OCI-LY7 (cell line): ENCODE results near the gene VPS54. TPM values are rescaled to one million over a fixed set of nuclear protein-coding genes. Genes with fewer than 3 reads are reported as not detected.

Experiments used
- BruUV-seq: library from RNA; stranded (reverse); fragments of 400-500 nt; replicated peaks from 2 replicates; lab custom pipeline; 2021; lab: Mats Ljungman, UMichigan
- CTCF ChIA-PET: fragments of 300-600 bp; sonication (Branson Sonifier 250); formaldehyde crosslinking; loops from one replicate; lab custom pipeline; 2022; ENCODE audit warnings: antibody characterized with exemption; ENCODE audit not compliant: unreplicated experiment; lab: Charles Lee
- POLR2A ChIA-PET: fragments of 300-600 bp; sonication (Branson Sonifier 250); formaldehyde crosslinking; loops from one replicate; lab custom pipeline; 2022; ENCODE audit warnings: antibody characterized with exemption; lab: Charles Lee
- DNase-seq: peaks from one replicate; pipeline ENCODE4 v3.0.0-alpha.2; 2015; ENCODE audit warnings: low spot score
- H2AFZ ChIP-seq: fragments of 200-600 bp; sonication (generic), shearing (Covaris generic); 2 replicates; pipeline ENCODE4 v1.6.1; 2014; ENCODE audit warnings: mild to moderate bottlenecking, antibody characterized with exemption, low read length, moderate library complexity
- H3K27ac ChIP-seq: fragments of 200-600 bp; sonication (generic); 2 replicates; pipeline ENCODE4 v1.5.1; 2014; ENCODE audit warnings: mixed run types, low read depth, mild to moderate bottlenecking, moderate library complexity, low read length, inconsistent platforms; ENCODE audit not compliant: poor library complexity, severe bottlenecking
- H3K36me3 ChIP-seq: fragments of 200-600 bp; sonication (generic); 2 replicates; pipeline ENCODE4 v1.6.1; 2014; ENCODE audit warnings: mild to moderate bottlenecking, antibody characterized with exemption, low read length, moderate library complexity, mixed read lengths; ENCODE audit not compliant: insufficient read depth
- H3K4me1 ChIP-seq: fragments of 200-600 bp; sonication (generic); 2 replicates; pipeline ENCODE4 v1.5.1; 2014; ENCODE audit warnings: mild to moderate bottlenecking, low read length; ENCODE audit not compliant: insufficient read depth, poor library complexity, severe bottlenecking
- H3K4me2 ChIP-seq: fragments of 200-600 bp; sonication (generic); 2 replicates; pipeline ENCODE4 v1.6.1; 2014; ENCODE audit warnings: mild to moderate bottlenecking, low read length
- H3K4me3 ChIP-seq: fragments of 200-600 bp; sonication (generic); 2 replicates; pipeline ENCODE4 v1.5.1; 2014; ENCODE audit warnings: mild to moderate bottlenecking, low read depth, low read length; ENCODE audit not compliant: poor library complexity, severe bottlenecking
- H3K79me2 ChIP-seq: fragments of 200-600 bp; sonication (generic); 2 replicates; pipeline ENCODE4 v1.6.1; 2016; ENCODE audit warnings: low read depth, mild to moderate bottlenecking, low read length, moderate library complexity, mixed read lengths; ENCODE audit not compliant: insufficient read depth
- H3K9me2 ChIP-seq: fragments of 200-600 bp; sonication (generic); 2 replicates; pipeline ENCODE4 v1.6.1; 2016; ENCODE audit warnings: mild to moderate bottlenecking, low read length, mixed read lengths; ENCODE audit not compliant: insufficient read depth
- H3K9me3 ChIP-seq: fragments of 200-600 bp; sonication (generic); 2 replicates; pipeline ENCODE4 v1.6.1; 2014; ENCODE audit warnings: mild to moderate bottlenecking, mixed run types, low read length, mixed read lengths
- H4K20me1 ChIP-seq: fragments of 200-600 bp; sonication (generic); 2 replicates; pipeline ENCODE4 v1.6.1; 2014; ENCODE audit warnings: mild to moderate bottlenecking, antibody characterized with exemption, low read length, moderate library complexity, mixed read lengths; ENCODE audit not compliant: insufficient read depth
- CTCF ChIP-seq: fragments of 200-600 bp; sonication (generic); conservative IDR thresholded peaks from 2 replicates; pipeline ENCODE4 v1.5.1; 2014; ENCODE audit warnings: mild to moderate bottlenecking, antibody characterized with exemption, low read length, moderate library complexity, mixed read lengths
- EZH2phosphoT487 ChIP-seq: fragments of 200-600 bp; sonication (generic); IDR thresholded peaks from 2 replicates; pipeline ENCODE4 v1.6.1; 2018; ENCODE audit warnings: low read depth, borderline replicate concordance, mild to moderate bottlenecking, mixed run types, antibody characterized with exemption, low read length, moderate library complexity, mixed read lengths
- intact Hi-C: fragments of 100-400 bp; cut with micrococcal nuclease; formaldehyde crosslinking; loops from one replicate; pipeline ENCODE4 v1.10.0; 2022; ENCODE audit not compliant: unreplicated experiment
- total RNA-seq, 2 experiments: library from RNA; depleted of rRNA in 1 of 2; stranded (reverse); fragments of >200 nt in 1 of 2; shearing (Covaris generic) in 1 of 2; gene quantifications; 2 replicates each; pipeline ENCODE4 v1.2.3, GENCODE V29; 2014 to 2022

The VPS54 gene
- total RNA-seq, 2 experiments from 2014 or later, result 14.7 to 17.8 TPM

DNA sequence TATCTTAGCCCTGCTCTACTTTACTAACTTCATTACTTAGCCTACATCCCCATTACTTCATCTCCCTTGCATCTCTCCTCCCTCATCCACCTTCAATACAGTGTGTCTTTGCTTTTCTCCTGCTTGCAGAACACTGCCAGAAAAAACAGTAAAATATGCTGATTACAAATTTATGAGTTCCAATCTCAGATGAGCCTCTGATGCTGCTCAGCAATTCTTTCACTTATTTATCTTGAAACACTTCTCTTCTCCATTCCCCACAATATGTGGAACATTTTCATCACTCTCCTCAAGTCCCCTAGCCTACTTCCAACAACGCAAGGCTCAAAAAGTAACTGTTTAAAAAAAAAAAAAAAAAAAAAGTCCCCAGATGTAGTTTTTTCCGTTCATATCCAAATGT lies 7.1 kb downstream of the VPS54 start:
- H3K4me2 ChIP-seq, result no peak overlapping the region
- H3K36me3 ChIP-seq, result no peaks in the 10 kb centered on the region
- H3K9me2 ChIP-seq, result no peaks in the 10 kb centered on the region
- H4K20me1 ChIP-seq, result peaks cover 5% of the 10 kb centered on the region; the same call in 1 of the 2 replicates
- no peak for DNase-seq
- H3K9me3 ChIP-seq, result no peaks in the 10 kb centered on the region
- peaks cover under 1% of the 10 kb centered on the region for H3K4me1 ChIP-seq
- ChIA-PET CTCF (no interaction called here), POLR2A (no interaction called here)
- intact Hi-C loops, result loop anchor here (10.0 kb wide), 1 partner anchor 57 kb away; no protein-coding TSS in a partner anchor
- H3K79me2 ChIP-seq, result peaks cover 60% of the 10 kb centered on the region; the same call in 1 of the 2 replicates
- H3K27ac ChIP-seq, result no peak overlapping the region
- no TSS peak for BruUV-seq
- TF ChIP-seq CTCF (no peak), EZH2phosphoT487 (no peak)
- H3K4me3 ChIP-seq, result no peak overlapping the region
- H2AFZ ChIP-seq, result no peak overlapping the region

DNA sequence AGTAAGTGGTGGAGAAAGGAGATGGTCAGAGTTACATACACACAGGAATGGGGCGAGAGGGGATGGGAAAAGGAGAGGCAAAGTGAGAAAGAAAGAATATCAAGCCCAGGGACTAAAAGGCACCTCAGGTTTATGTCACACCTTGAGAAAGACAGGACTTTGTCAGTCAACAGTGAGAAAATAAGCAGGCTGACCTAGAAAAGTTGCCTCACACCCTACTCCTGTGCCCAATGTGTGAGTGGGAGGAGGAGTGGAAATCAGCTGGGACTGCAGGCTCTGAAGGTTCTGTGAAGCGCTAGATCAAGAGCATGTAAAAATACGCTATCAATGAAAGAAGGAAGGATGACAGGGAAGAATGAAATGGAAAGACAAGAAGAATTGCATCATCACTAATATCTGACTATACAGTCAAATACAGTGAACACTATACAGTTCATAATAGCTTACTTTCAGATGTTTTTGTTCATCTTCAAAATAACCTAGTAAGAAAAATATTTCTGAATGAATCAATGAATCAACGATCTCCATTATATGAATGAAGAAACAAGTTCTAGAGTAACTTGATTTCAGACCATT lies 10.7 kb downstream of the VPS54 start:
- BruUV-seq, result no TSS peak
- no peak overlapping the region for H2AFZ ChIP-seq
- no peak overlapping the region for H3K4me3 ChIP-seq
- H3K9me2 ChIP-seq, result no peaks in the 10 kb centered on the region
- no peak overlapping the region for H3K4me2 ChIP-seq
- CTCF ChIA-PET, result no interaction called here
- no peak for DNase-seq
- TF ChIP-seq EZH2phosphoT487, result no peak
- TF ChIP-seq CTCF, result no peak
- H3K27ac ChIP-seq, result no peak overlapping the region
- no peaks in the 10 kb centered on the region for H4K20me1 ChIP-seq
- H3K79me2 ChIP-seq, result peaks cover 32% of the 10 kb centered on the region; the same call in 1 of the 2 replicates
- H3K4me1 ChIP-seq, result no peaks in the 10 kb centered on the region
- intact Hi-C loops, result no loop called here
- H3K9me3 ChIP-seq, result no peaks in the 10 kb centered on the region
- H3K36me3 ChIP-seq, result peaks cover 5% of the 10 kb centered on the region
- POLR2A ChIA-PET, result interaction anchor here (0.6 kb wide), 1 partner anchor 60 kb away, joined by 3 read pairs; no protein-coding TSS in a partner anchor

GRCh38 chr2:64007924-64008323 lies 11.3 kb downstream of the VPS54 start:
- CTCF ChIA-PET, result no interaction called here
- POLR2A ChIA-PET, result interaction anchor here (0.6 kb wide), 2 partner anchors 59 to 116 kb away, joined by 3 read pairs; no protein-coding TSS in a partner anchor
- H3K36me3 ChIP-seq, result peaks cover 5% of the 10 kb centered on the region
- no peaks in the 10 kb centered on the region for H3K9me3 ChIP-seq
- H3K27ac ChIP-seq, result no peak overlapping the region
- H3K4me2 ChIP-seq, result no peak overlapping the region
- H3K4me1 ChIP-seq, result no peaks in the 10 kb centered on the region
- BruUV-seq, result no TSS peak
- H3K4me3 ChIP-seq, result no peak overlapping the region
- DNase-seq, result no peak
- TF ChIP-seq CTCF (no peak), EZH2phosphoT487 (no peak)
- H3K9me2 ChIP-seq, result no peaks in the 10 kb centered on the region
- no peak overlapping the region for H2AFZ ChIP-seq
- H3K79me2 ChIP-seq, result peaks cover 29% of the 10 kb centered on the region; the same call in 1 of the 2 replicates
- H4K20me1 ChIP-seq, result no peaks in the 10 kb centered on the region
- intact Hi-C loops, result no loop called here
